Measurements from ENCODE around the gene SEMA6A.

DNA sequence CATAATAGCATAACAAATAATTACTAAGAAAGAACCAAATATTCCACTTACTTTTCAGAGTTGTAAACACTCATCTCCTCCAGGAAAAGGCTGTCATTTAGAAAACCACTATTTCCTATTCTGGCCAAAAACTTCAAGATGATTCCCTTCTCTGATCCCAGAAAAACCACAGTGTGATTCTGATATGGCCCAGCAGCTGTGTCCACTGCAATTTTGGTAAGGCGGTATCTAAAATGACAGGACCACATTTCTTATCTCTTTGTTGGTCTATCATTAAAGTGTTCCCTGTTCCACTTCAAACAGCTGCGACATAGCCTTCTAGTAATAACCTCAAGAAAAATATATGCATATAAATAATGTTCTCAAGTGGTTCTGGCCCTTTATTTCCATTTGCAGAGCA lies 96.1 kb downstream of the SEMA6A start:
- TF ChIP-seq, protein P1, sequence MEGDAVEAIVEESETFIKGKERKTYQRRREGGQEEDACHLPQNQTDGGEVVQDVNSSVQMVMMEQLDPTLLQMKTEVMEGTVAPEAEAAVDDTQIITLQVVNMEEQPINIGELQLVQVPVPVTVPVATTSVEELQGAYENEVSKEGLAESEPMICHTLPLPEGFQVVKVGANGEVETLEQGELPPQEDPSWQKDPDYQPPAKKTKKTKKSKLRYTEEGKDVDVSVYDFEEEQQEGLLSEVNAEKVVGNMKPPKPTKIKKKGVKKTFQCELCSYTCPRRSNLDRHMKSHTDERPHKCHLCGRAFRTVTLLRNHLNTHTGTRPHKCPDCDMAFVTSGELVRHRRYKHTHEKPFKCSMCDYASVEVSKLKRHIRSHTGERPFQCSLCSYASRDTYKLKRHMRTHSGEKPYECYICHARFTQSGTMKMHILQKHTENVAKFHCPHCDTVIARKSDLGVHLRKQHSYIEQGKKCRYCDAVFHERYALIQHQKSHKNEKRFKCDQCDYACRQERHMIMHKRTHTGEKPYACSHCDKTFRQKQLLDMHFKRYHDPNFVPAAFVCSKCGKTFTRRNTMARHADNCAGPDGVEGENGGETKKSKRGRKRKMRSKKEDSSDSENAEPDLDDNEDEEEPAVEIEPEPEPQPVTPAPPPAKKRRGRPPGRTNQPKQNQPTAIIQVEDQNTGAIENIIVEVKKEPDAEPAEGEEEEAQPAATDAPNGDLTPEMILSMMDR (IDR thresholded peaks at IDR 0.05 in 2 of 3, conservative IDR thresholded peaks at IDR 0.05 in 1 of 3; ENCODE audit: control insufficient read depth in 2 of 3, extremely low read depth in 1 of 3, insufficient read depth in 1 of 3, low read depth in 3 of 3, low read length in 3 of 3): no peak
- TF ChIP-seq EZH2 (IDR thresholded peaks at IDR 0.05; ENCODE audit: borderline replicate concordance, control insufficient read depth, low read depth, low read length): no peak
- no peak for TF ChIP-seq POLR2A (IDR thresholded peaks at IDR 0.05; ENCODE audit: low read depth, low read length)
- no peak for TF ChIP-seq POLR2AphosphoS5 (IDR thresholded peaks at IDR 0.05; ENCODE audit: low read length)
- TF ChIP-seq ZBED1 (IDR thresholded peaks at IDR 0.05; ENCODE audit: borderline replicate concordance): no peak
- TF ChIP-seq STAT3 (IDR thresholded peaks at IDR 0.05; ENCODE audit: low read depth, low read length): no peak
- TF ChIP-seq, protein P2, sequence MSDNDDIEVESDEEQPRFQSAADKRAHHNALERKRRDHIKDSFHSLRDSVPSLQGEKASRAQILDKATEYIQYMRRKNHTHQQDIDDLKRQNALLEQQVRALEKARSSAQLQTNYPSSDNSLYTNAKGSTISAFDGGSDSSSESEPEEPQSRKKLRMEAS (IDR thresholded peaks at IDR 0.05; ENCODE audit: low read depth, low read length): no peak
- no peak for TF ChIP-seq IRF5 (IDR thresholded peaks at IDR 0.05; ENCODE audit: borderline replicate concordance)
- no peak for TF ChIP-seq BCL11A (IDR thresholded peaks at IDR 0.05; ENCODE audit: low read depth, low read length)
- no peak for TF ChIP-seq SRF (IDR thresholded peaks at IDR 0.05; ENCODE audit: low read depth in 2 of 2, low read length in 2 of 2)
- no peak for TF ChIP-seq BCL3 (IDR thresholded peaks at IDR 0.05; ENCODE audit: borderline replicate concordance, insufficient read depth, low read depth, low read length, poor library complexity, severe bottlenecking)
- TF ChIP-seq, protein P3, sequence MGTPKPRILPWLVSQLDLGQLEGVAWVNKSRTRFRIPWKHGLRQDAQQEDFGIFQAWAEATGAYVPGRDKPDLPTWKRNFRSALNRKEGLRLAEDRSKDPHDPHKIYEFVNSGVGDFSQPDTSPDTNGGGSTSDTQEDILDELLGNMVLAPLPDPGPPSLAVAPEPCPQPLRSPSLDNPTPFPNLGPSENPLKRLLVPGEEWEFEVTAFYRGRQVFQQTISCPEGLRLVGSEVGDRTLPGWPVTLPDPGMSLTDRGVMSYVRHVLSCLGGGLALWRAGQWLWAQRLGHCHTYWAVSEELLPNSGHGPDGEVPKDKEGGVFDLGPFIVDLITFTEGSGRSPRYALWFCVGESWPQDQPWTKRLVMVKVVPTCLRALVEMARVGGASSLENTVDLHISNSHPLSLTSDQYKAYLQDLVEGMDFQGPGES (IDR thresholded peaks at IDR 0.05): no peak
